Ovary (tissue), 9 donors: ENCODE measurements around the gene TSC22D3. TPM values are rescaled to one million over a fixed set of nuclear protein-coding genes. Genes with fewer than 3 reads are reported as not detected.
A peak's percentile ranks its signal among the peaks of the same experiment; 100 is the strongest.

Experiments
- DNase-seq, 5 donors: peaks; one replicate each; pipeline ENCODE4 v3.0.0-alpha.2; 2019 to 2020
- H3K27ac ChIP-seq, 2 donors: fragments of 200-600 bp; one replicate each; pipeline versions ENCODE4 v1.5.1 to v1.8.0; 2019 to 2022
- H3K27me3 ChIP-seq: fragments of 200-600 bp; one replicate; pipeline ENCODE4 v1.8.0; 2022
- H3K36me3 ChIP-seq: fragments of 200-600 bp; sonication (generic); one replicate; pipeline ENCODE4 v1.5.1; 2019
- H3K4me1 ChIP-seq: one replicate; pipeline ENCODE4 v1.8.1; 2013; ENCODE audit warnings: mild to moderate bottlenecking, moderate library complexity; ENCODE audit not compliant: insufficient read depth
- H3K4me3 ChIP-seq: fragments of 200-600 bp; sonication (generic); one replicate; pipeline ENCODE4 v1.5.1; 2017
- H3K9me3 ChIP-seq, 2 donors: fragments of 200-600 bp in 1 of 2; sonication (generic) in 1 of 2; one replicate each; pipeline versions ENCODE4 v1.5.1 to v1.8.1; 2013 to 2019; ENCODE audit warnings: mild to moderate bottlenecking in 1 of 2, moderate library complexity in 1 of 2
- EP300 ChIP-seq: sonication (generic); formaldehyde crosslinking; IDR thresholded peaks from one replicate; pipeline ENCODE4 v1.6.1; 2017; ENCODE audit warnings: antibody characterized with exemption
- POLR2A ChIP-seq: fragments of 450-650 bp; IDR thresholded peaks from one replicate; pipeline ENCODE4 v1.6.1; 2017; ENCODE audit warnings: antibody characterized with exemption, mild to moderate bottlenecking, moderate library complexity
- WGBS, 3 donors: extraction: QIAGEN DNeasy Blood & Tissue Kit in 1 of 3; methylation state at CpG; one replicate each; pipeline versions ENCODE4 v1.1.5 to v1.1.7; 2013 to 2017; 5-methylcytosine and 5-hydroxymethylcytosine counted together
- intact Hi-C, 4 donors: fragments of 100-400 bp; cut with DNase I; formaldehyde crosslinking; loops; one replicate each; pipeline versions ENCODE4 v1.11.0 to v1.15.1; 2022 to 2023
- polyA plus RNA-seq, 2 donors: library from polyadenylated mRNA; stranded (reverse); fragments of 200-250 nt in 1 of 2; fragments of 350-450 nt in 1 of 2; fragmentation: Illumina TruSeq in 1 of 2; extraction: RNeasy Lipid Tissue Mini Kit (QIAGEN cat#74804) in 1 of 2; gene quantifications; one replicate each; pipeline ENCODE4 v1.2.3, GENCODE V29; 2013 to 2014
- total RNA-seq, 7 donors: library from RNA; depleted of rRNA in 2 of 7; stranded (reverse); fragments of >200 nt in 2 of 7; fragmentation: NEBNext Ultra II Directional in 3 of 7; extraction: Animal tissue kit (Norgen Biotek cat#: 25700) in 3 of 7; gene quantifications; one replicate each; pipeline versions ENCODE4 v1.1.0 to v1.2.4, GENCODE V29; 2016 to 2023
- TF ChIP-seq, protein P1 (sequence below), 3 donors: fragments of 450-650 bp in 2 of 3; fragments of 200-600 bp in 1 of 3; IDR thresholded peaks; one replicate each; pipeline versions ENCODE4 v1.5.1 to v1.8.0; 2016 to 2022; ENCODE audit warnings: antibody characterized with exemption in 3 of 3, mild to moderate bottlenecking in 1 of 3
- donor health status: DM: no; HTN: no; CAD: no; lungs with moderate emphysema.
- donor health status: DM: no; HTN: no; CAD: no.
- donor health status: Bipolar disorder and iron deficiency.
- donor health status: DM: yes; HTN: yes; CAD: no.
- donor health status: DM: no; HTN: no; CAD: no.
- donor health status: DM: yes; HTN: yes; CAD: no.

The TSC22D3 gene
- total and polyA plus RNA-seq, 9 donors, result 91.5 to 645 (median 241) TPM

DNA sequence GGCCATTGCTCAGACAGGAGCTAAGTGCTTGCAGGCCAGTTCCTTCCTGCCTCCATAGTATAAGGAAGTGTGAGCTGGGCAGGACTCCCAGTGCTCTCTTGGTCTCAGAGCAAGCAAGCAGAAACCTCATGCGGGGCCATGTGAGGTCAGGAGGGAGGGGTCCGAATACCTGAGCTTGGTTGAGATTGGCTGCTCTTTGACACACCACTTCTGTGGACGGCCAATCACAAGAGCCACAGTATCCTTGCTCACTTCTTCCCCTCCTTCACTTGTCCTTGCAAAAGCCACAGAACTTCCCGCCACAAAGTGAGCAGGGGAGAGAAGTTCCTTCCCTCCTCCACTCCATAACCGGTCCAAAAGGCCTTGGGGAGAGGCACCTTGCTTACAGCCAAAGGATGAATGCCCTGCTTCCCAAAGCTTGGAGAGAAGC, 90.6 kb downstream of the TSC22D3 start:
- Histone ChIP-seq H3K27ac (peak overlapping the region in 1 of 2 donors; percentile 74), H3K36me3 (no peaks in the 10 kb centered on the region), H3K9me3 (no peaks in the 10 kb centered on the region), H3K4me1 (peaks cover 4% of the 10 kb centered on the region), H3K27me3 (no peaks in the 10 kb centered on the region), H3K4me3 (no peak overlapping the region)
- intact Hi-C loops, result no loop called here
- peak in 4 of 5 donors; percentile 43 to 77 (median 68) for DNase-seq
- WGBS, 3 donors, result 48 to 58% (median 57%) methylated on average over 5 of the region's 5 CpGs
- TF ChIP-seq POLR2A, result no peak
- TF ChIP-seq, protein P1, sequence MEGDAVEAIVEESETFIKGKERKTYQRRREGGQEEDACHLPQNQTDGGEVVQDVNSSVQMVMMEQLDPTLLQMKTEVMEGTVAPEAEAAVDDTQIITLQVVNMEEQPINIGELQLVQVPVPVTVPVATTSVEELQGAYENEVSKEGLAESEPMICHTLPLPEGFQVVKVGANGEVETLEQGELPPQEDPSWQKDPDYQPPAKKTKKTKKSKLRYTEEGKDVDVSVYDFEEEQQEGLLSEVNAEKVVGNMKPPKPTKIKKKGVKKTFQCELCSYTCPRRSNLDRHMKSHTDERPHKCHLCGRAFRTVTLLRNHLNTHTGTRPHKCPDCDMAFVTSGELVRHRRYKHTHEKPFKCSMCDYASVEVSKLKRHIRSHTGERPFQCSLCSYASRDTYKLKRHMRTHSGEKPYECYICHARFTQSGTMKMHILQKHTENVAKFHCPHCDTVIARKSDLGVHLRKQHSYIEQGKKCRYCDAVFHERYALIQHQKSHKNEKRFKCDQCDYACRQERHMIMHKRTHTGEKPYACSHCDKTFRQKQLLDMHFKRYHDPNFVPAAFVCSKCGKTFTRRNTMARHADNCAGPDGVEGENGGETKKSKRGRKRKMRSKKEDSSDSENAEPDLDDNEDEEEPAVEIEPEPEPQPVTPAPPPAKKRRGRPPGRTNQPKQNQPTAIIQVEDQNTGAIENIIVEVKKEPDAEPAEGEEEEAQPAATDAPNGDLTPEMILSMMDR (IDR thresholded peaks at IDR 0.05), result no peak
- no peak for TF ChIP-seq EP300

DNA sequence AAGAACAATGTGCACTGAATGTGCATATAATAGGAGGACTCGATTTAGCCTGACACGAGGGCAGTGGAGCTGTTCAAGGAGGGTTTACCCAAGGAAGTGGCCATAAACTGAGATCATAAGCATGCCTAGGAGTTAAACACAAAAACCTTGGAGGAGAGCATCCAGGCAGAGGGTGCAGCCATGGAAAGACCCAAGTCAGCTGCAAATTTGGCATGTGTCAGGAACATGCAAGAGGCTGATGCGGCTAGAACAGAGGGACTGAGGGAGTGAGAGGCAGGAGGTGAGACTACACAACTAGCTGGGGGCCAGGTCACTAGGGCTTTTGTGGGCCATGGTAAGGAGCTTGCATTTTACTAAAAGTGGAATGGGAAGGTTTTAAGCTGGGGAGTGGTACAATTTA, 91.7 kb downstream of the TSC22D3 start:
- TF ChIP-seq POLR2A (no peak), EP300 (no peak)
- TF ChIP-seq, protein P1 (IDR thresholded peaks at IDR 0.05), result no peak
- Histone ChIP-seq H3K4me1 (peaks cover 4% of the 10 kb centered on the region), H3K27me3 (no peaks in the 10 kb centered on the region), H3K27ac (peak overlapping the region in 1 of 2 donors; percentile 74), H3K36me3 (no peaks in the 10 kb centered on the region), H3K4me3 (no peak overlapping the region), H3K9me3 (no peaks in the 10 kb centered on the region)
- 49 to 61% (median 56%) methylated on average over 3 of the region's 3 CpGs for WGBS, 3 donors
- intact Hi-C loops, result no loop called here
- peak in 1 of 5 donors; percentile 14 for DNase-seq

DNA sequence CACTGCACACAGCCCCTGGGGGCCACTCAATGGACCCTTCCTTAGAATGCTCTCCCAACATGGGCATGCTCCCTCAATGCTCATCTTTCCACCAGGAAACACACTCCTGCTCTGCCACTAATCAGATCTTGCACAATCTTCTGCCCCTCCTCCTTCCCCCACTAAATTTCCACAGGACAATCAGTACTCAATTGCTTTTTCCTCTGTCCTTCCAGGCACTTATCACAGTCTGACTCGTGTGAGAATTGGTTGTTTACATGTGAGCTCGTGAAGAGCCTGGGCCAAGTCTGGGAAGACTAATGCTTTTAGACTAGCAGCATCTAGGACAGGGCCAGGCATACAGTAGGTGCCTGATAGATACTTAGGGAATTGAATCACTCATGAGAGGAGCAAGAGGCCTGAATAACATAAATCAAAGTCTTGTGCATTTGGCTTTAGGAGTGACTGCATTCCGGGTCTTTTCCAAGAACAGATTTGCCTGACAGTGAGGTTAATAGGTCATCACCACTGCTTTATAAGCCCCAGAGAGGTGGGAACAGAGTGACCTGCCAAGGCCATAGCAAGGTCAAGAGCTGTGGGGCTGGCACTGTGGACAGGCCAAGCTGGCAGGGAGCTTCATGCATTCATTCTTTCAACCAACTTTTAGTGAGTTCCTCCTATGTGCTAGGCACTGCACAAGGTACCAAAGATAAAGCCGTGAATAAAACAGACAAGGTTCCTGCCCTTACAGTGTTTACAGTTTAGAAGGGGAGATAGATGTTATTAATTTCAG, 92.3 kb downstream of the TSC22D3 start:
- DNase-seq, result peak in 2 of 5 donors; percentile 38 to 70
- Histone ChIP-seq H3K27me3 (no peaks in the 10 kb centered on the region), H3K9me3 (no peaks in the 10 kb centered on the region), H3K4me3 (no peak overlapping the region), H3K36me3 (no peaks in the 10 kb centered on the region), H3K27ac (peak overlapping the region in 1 of 2 donors; percentile 74), H3K4me1 (peaks cover 4% of the 10 kb centered on the region)
- 34 to 42% (median 36%) methylated on average over 4 of the region's 4 CpGs for WGBS, 3 donors
- intact Hi-C loops, result no loop called here
- TF ChIP-seq EP300, result peak; percentile 87
- TF ChIP-seq, protein P1 (IDR thresholded peaks at IDR 0.05), result no peak

DNA sequence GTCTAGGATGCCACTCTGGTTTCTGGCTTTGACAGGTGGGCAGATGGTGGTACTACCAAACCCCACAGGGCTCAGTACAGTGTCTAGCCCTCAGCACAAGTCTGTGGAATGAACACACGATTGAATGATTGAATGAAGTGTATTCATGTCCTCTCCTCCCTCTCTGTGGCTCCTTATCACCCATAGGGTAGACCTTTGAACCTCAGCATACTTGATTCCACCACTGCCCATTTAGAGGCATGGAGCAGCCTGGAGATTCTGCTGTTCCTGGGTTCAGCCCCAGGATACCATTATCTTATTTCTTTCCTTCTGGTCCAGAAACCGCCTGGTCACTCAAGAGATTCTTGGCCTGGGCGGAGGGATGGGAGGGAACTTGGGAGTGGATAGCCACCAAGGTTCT, 93.3 kb downstream of the TSC22D3 start:
- no peak for TF ChIP-seq EP300
- TF ChIP-seq, protein P1 (IDR thresholded peaks at IDR 0.05), result no peak
- TF ChIP-seq POLR2A, result no peak
- WGBS, 3 donors, result 77 to 83% (median 81%) methylated on average over 3 of the region's 3 CpGs
- H3K4me3 ChIP-seq, result no peak overlapping the region
- peak in 1 of 5 donors; percentile 12 for DNase-seq
- no peaks in the 10 kb centered on the region for H3K9me3 ChIP-seq
- intact Hi-C loops, result no loop called here
- no peaks in the 10 kb centered on the region for H3K36me3 ChIP-seq
- no peaks in the 10 kb centered on the region for H3K27me3 ChIP-seq
- H3K27ac ChIP-seq, result no peak overlapping the region
- peaks cover 4% of the 10 kb centered on the region for H3K4me1 ChIP-seq
